GM21367 (cell line): ENCODE measurements around the gene PPP1R14C.
"Not testable (repeated sequence)": the region's sequence is repeated elsewhere in the genome, so short reads cannot be mapped to it uniquely, and the experiment has no call there.

ENCODE experiments used
- ATAC-seq: cut with Tn5 transposase; IDR thresholded peaks from one replicate; pipeline ENCODE4 v1.9.1; 2021; ENCODE audit not compliant: unreplicated experiment

The PPP1R14C gene

DNA sequence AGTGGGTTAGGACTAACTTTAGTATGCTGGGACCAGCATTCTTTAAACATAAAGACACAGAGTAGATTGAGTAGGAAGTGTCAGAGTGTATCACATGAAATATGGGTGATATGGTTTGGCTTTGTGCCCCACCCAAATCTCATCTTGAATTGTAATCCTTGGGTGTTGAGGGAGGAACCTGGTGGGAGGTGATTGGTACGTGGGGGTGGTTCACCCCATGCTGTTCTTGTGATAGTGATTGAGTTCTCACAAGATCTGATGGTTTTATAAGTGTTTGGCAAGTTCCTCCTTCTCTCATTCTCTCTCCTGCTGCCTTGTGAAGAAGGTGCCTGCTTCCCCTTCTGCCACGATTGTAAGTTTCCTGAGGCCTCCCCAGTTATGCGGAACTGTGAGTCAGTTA, 5.1 kb upstream of the PPP1R14C start:
- ATAC-seq = not testable (repeated sequence)

DNA sequence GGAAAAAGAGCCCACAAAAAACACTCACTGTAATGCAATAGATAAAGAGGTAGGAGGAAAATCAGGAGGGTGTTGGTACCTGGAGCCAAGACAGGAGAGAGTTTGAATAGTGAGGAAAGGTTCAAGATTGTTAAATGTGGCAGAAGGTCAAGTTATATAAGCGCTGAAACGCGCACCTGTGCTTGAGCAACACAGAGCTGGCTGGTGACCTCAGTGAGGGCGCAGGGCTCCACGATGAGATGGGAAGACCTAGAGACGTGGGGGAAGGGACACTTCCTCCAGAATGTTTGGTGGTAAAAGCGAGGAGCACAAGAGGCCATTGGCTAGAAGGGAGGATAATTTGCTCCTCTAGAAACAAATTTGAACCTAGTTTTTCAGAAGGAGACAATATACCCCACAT, 4.2 kb upstream of the PPP1R14C start:
- no peak for ATAC-seq

DNA sequence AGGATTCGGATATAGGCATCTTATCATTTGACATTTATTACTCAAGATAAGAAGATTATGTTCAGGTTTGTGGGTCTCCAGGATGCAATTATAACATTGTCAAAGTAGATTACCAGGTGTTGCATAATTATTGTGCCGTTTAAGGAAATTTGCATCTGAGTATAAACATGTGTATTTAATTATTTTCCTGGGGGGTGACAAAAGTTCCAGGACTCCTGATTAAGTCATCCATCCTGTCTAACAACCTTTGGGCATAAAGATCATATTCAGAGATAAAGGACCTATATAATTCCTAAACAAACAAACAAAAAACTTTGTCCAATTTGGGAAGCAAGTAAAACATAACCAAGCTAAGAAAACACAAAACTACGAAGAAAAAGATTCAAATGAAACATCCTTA, 3.3 kb upstream of the PPP1R14C start:
- ATAC-seq = no peak

DNA sequence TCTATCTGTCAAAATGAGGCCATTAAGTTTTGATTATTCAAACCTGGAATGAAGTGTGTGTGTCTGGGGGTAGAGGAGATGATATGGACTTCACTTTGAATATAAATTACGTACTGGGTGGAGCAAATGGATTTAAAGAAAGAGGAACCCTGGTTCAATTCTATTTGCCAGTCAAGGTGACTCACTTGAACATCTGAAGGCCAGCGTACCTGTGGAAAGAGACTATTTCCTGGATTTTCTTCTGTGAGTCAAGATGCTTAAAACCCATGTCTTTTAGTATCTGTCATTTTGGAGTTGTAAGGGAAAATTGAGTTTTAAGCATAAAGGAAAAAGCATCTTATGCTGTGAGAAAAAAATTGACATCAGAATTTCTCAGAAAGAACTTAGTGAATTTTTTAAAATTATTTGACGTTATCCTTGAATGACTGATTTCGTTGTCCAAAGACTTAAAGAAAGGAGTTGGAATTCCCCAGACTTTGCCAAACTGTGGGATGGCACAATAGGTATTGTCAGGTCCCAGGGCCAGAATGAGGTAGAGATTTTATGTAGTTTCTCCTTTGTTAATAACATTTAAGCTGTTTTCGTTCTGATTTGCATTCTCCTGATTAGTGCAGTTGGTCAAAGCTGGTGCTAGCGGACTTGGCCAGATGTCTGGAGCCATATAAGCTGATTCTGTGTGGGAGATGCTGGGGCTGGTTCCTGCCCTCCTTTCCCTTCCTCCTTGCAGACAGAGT, 2.4 kb upstream of the PPP1R14C start:
- ATAC-seq = no peak

DNA sequence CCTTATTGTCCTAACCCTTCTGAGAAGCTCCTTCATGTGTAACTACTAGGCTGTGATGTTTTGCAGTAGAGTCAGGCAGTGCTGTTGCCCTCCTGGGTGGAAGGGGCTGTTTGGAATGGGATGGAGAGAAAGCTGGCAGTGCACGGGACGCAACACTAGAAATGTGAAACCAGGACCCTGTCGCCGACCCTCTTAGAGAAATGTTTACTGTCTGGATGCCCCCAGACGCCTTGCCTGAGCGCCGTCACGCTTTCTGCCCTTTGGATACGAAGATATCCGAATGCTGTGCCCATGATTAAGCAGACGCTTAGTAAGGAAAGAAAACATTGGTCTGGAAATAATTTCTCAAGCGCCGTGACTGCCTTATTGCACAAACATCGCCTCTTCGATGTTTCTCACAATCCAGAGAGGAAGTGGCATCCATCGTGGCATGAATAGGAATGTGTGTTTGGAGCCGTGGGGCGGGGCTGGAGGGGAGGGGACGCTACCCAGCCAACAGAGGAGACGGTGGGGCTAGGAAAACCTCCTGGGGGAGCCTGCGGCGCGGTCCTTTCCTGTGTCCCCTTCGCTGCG, 661 bp upstream of the PPP1R14C start:
- no peak for ATAC-seq

GRCh38 chr6:150143516-150144293, 861 bp downstream of the PPP1R14C start:
- ATAC-seq = no peak

- no peak for ATAC-seq
These were observed 1.5 kb downstream of the PPP1R14C start for GRCh38 chr6:150144294-150144868.

GRCh38 chr6:150145427-150145826, 2.6 kb downstream of the PPP1R14C start:
- ATAC-seq = no peak

DNA sequence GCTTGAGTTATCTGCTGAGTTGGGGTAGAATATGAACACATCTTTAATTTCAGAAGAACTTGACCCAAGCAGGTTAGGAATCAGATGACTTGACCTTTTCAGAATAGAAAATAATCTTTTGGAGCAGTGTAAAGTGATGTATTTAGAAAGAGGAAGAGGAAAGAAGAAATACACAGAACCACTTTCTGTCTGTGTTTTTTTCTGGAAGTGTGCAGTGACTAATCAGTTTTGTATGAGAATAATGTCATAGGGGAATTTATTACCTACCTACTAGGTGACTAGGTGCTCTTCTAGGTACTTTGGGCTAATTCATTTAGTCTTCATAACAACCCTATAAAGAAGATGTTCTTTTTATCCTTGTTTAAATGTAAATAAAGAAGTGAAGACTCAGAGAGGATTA, 3.0 kb downstream of the PPP1R14C start:
- no peak for ATAC-seq

- no peak for ATAC-seq
These were observed 3.6 kb downstream of the PPP1R14C start for GRCh38 chr6:150146436-150146835.

DNA sequence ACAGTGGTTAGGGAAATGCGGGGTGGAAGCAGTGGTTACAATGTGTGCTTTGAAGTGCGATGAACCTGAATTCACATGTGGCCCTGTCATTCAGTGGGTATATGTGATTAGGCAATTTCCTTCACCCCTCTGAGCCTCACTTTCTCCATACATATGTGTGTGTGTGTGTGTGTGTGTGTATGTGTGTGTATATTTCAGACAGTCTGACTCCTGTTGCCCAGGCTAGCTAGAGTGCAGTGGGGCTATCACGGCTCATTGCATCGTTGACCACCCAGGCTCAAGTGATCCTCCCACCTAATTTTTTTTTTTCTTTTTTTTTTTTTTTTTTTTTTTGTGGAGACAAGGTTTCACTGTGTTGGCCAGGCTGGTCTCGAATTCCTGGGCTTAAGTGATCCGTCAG, 6.3 kb downstream of the PPP1R14C start:
- ATAC-seq = no peak

- ATAC-seq = no peak
These were observed 7.6 kb downstream of the PPP1R14C start for GRCh38 chr6:150150458-150150820.

DNA sequence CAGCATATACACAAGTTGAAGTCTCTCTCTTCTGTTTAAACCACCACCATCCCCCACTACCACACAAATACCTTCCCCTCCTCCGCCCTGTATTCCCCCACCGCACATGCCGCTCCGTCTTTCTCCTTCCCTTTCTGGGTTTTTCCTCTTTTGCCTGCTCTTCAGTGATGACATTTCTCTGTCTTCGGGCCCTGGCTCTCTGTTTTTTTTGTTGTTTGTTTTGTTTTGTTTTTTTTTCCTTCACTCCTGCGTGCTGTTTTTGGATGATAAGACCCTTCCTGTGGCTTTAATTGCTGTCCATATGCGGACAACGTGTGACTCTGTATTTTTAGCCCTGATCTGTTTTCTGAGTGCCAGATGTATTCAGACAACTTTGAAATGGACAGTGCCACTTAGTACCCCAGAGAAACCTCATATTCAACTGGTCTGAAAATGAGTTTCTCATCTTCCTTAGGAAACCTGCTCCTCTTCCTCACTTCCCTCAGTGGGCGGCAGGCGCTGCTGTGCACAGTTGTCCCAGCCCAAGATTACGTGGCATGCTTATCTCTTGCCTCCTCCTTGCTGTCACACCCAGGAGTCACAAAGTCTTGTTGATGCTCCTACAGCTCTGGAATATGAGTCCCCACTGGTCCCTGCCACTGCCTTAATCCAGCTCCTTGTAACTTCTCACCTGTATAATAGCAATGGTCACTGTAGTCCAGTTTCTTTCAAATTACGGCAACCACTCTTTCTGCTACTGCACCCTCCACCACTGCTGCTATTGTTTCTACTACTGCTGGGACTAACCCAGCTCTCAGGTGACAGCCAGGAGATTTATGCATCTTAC, 8.2 kb downstream of the PPP1R14C start:
- no peak for ATAC-seq

GRCh38 chr6:150152891-150153876, 10.3 kb downstream of the PPP1R14C start:
- ATAC-seq = no peak

DNA sequence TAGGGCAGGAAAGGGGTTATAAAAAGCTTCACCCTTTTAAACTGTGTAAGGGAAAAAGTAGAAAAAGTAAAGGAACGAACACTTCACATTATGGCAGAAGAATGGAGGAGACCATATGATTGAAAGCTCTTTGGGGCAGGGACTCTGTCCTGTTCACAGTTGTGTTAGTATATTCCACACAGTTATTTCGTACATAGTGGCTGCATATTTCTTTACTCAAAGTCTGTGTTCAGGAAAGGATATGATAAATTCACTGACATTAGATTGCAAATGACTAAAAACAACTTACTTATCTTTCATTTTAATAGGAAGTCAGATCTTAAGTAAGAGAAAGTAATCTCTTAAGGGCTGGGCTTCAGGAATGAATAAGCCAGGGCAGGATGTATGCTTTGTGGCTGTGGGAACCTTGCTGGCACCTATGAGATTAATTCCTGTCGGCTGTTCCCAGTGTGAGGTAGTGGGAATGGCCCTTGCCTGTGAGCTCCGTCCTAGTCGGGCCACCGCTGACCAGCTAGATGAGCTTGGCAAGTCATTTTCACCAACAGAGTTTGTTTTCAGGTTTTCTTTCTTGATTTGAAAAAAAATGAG, 11.2 kb downstream of the PPP1R14C start:
- ATAC-seq = no peak

GRCh38 chr6:150156460-150156859, 13.6 kb downstream of the PPP1R14C start:
- no peak for ATAC-seq

GRCh38 chr6:150157081-150157480, 14.2 kb downstream of the PPP1R14C start:
- no peak for ATAC-seq

DNA sequence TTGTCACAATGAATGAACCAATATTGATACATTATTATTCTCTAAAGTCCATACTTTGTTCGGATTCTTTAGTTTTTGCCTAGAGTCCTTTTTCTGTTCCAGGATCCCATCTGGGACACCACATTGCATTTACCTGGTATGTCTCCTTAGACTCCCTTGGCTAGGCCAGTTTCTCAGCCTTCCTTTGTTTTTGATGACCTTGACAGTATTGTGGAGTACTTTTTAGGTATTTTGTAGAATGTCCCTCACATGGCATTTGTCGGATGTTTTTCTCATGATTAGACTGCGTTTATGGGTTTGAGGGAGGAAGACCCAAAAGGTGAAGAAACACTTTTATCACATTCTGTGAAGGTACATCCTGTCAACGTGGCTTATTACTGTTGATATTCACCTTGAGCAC, 16.9 kb downstream of the PPP1R14C start:
- ATAC-seq = no peak

- no peak for ATAC-seq
These were observed 21.1 kb downstream of the PPP1R14C start for GRCh38 chr6:150163970-150164369.
